Measurements from ENCODE around the gene RAB38.

- TF ChIP-seq CTCF (IDR thresholded peaks at IDR 0.05; ENCODE audit: borderline replicate concordance, extremely low read depth, low read length, poor library complexity, severe bottlenecking) = no peak
- no peak for TF ChIP-seq EZH2 (IDR thresholded peaks at IDR 0.05; ENCODE audit: borderline replicate concordance, low read depth, low read length, severe bottlenecking)
Observed at GRCh38 chr11:88174709-88175568, at the start of gene RAB38.
